GM12878 (cell line): ENCODE data around the gene CCDC85B. TPM values are rescaled to one million over a fixed set of nuclear protein-coding genes. Genes with fewer than 3 reads are reported as not detected.

Experiments used
- CBFB ChIP-seq: IDR thresholded peaks from 2 replicates; pipeline ENCODE4 v1.6.1; 2016; ENCODE audit warnings: antibody characterized with exemption, low read depth
- EZH2 ChIP-seq: IDR thresholded peaks from 2 replicates; pipeline ENCODE4 v1.6.1; 2012; ENCODE audit warnings: low read depth, mild to moderate bottlenecking, control low read depth, inconsistent platforms, low read length, borderline replicate concordance; ENCODE audit not compliant: control insufficient read depth
- JUNB ChIP-seq: IDR thresholded peaks from 2 replicates; pipeline ENCODE4 v1.6.1; 2016; ENCODE audit warnings: antibody characterized with exemption, mild to moderate bottlenecking
- NRF1 ChIP-seq: conservative IDR thresholded peaks from 2 replicates; pipeline ENCODE4 v1.6.1; 2011; ENCODE audit warnings: mild to moderate bottlenecking, low read depth, low read length, improper control_type of control experiment
- SIN3A ChIP-seq: IDR thresholded peaks from 2 replicates; pipeline ENCODE4 v1.6.1; 2012; ENCODE audit warnings: low read depth, low read length, improper control_type of control experiment
- YY1 ChIP-seq: IDR thresholded peaks from 2 replicates; pipeline ENCODE4 v1.6.1; 2011; ENCODE audit warnings: low read depth, mild to moderate bottlenecking, low read length
- ZNF622 ChIP-seq: fragments of 450-650 bp; IDR thresholded peaks from 2 replicates; pipeline ENCODE4 v1.6.1; 2017; ENCODE audit warnings: mild to moderate bottlenecking, inconsistent platforms
- polyA plus RNA-seq, 11 experiments: library from polyadenylated mRNA; depleted of rRNA in 4 of 11; unstranded in 6 of 11; stranded (reverse) in 5 of 11; fragments of >200 nt; fragmentation: Nextera tagmentation in 4 of 11; fragmentation: Illumina TruSeq in 1 of 11; extraction: Ambion mirVana in 4 of 11; extraction: Trizol in 1 of 11; gene quantifications; 1 replicate in 1 of 11; 2 replicates in 10 of 11; pipeline versions ENCODE4 v1.2.1 to v1.2.3, GENCODE V29; 2011 to 2016; ENCODE audit warnings: inconsistent platforms in 2 of 11, missing spikeins in 2 of 11, low read depth in 1 of 11
- total RNA-seq, 4 experiments: library from RNA; depleted of rRNA in 3 of 4; stranded (reverse); fragments of >200 nt in 3 of 4; fragmentation: Illumina TruSeq in 1 of 4; extraction: Trizol in 1 of 4; gene quantifications; 2 replicates each; pipeline versions ENCODE4 v1.2.1 to v1.2.3, GENCODE V29; 2013 to 2021
- TF ChIP-seq, protein P1 (sequence below): IDR thresholded peaks from 2 replicates; pipeline ENCODE4 v1.6.1; 2012; ENCODE audit warnings: low read depth, low read length, improper control_type of control experiment
- TF ChIP-seq, protein P2 (sequence below): IDR thresholded peaks from 2 replicates; pipeline ENCODE4 v1.6.1; 2012; ENCODE audit warnings: improper control_type of control experiment, low read depth, low read length; ENCODE audit not compliant: insufficient replicate concordance
- TF ChIP-seq, protein P3 (sequence below): fragments of 450-650 bp; IDR thresholded peaks from 2 replicates; pipeline ENCODE4 v1.6.1; 2017; ENCODE audit warnings: low read depth, mild to moderate bottlenecking, moderate library complexity
- TF ChIP-seq, protein P4 (sequence below): IDR thresholded peaks from 2 replicates; pipeline ENCODE4 v1.6.1; 2011; ENCODE audit warnings: low read depth, mild to moderate bottlenecking, low read length, moderate library complexity, borderline replicate concordance; ENCODE audit errors: extremely low read depth

CCDC85B gene
- total and polyA plus RNA-seq, 10 of the 15 experiments (the other 5 are each of a cell fraction or from before 2014, with no cell fraction given): 0.32 to 114 (median 49.5) TPM

DNA sequence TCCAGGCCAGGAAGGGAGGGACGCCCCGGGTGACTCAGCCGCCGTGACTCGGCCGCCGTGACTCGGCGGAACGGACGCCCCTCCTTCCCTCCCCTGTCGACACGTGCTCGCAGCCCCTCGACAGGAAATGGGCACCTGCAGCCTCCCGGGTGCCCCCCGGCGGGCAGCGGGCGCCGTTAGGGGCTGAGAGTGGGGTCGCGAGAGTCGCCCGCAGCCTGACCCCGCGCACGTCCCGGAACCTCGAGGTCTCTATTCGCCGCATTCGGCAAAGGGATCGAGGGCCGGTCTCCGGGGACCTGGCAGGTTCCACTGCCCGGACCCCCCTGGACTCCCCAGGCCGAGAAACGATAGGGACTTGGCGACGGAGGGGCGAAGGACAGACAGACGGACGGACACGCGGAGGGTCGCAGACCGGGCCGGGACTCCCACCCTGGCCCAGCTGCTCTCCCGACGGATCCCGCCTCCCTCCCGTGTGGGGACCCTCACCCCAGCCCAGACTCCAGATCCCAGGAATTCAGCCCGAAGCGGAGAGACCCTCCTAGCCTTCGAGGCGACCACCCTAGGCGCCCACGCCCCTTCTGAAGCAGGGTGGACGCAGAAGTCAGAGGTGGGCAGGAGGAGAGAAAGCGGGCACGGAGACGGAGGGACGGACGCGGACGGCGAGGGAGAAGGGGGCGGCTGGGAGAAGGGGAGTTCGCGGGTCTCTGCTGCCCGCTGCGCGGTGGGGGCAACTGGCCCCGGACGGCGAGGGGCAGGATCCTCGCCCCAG, 9.1 kb downstream of the CCDC85B start (continued):
- TF ChIP-seq, protein P1, sequence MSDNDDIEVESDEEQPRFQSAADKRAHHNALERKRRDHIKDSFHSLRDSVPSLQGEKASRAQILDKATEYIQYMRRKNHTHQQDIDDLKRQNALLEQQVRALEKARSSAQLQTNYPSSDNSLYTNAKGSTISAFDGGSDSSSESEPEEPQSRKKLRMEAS: peak; percentile 73
- no peak for TF ChIP-seq ZNF622
- TF ChIP-seq SIN3A: 0 out of 2 replicates have a peak, but pooled peaks have one; percentile 46
- TF ChIP-seq NRF1: no peak
- TF ChIP-seq JUNB: no peak
- TF ChIP-seq, protein P2, sequence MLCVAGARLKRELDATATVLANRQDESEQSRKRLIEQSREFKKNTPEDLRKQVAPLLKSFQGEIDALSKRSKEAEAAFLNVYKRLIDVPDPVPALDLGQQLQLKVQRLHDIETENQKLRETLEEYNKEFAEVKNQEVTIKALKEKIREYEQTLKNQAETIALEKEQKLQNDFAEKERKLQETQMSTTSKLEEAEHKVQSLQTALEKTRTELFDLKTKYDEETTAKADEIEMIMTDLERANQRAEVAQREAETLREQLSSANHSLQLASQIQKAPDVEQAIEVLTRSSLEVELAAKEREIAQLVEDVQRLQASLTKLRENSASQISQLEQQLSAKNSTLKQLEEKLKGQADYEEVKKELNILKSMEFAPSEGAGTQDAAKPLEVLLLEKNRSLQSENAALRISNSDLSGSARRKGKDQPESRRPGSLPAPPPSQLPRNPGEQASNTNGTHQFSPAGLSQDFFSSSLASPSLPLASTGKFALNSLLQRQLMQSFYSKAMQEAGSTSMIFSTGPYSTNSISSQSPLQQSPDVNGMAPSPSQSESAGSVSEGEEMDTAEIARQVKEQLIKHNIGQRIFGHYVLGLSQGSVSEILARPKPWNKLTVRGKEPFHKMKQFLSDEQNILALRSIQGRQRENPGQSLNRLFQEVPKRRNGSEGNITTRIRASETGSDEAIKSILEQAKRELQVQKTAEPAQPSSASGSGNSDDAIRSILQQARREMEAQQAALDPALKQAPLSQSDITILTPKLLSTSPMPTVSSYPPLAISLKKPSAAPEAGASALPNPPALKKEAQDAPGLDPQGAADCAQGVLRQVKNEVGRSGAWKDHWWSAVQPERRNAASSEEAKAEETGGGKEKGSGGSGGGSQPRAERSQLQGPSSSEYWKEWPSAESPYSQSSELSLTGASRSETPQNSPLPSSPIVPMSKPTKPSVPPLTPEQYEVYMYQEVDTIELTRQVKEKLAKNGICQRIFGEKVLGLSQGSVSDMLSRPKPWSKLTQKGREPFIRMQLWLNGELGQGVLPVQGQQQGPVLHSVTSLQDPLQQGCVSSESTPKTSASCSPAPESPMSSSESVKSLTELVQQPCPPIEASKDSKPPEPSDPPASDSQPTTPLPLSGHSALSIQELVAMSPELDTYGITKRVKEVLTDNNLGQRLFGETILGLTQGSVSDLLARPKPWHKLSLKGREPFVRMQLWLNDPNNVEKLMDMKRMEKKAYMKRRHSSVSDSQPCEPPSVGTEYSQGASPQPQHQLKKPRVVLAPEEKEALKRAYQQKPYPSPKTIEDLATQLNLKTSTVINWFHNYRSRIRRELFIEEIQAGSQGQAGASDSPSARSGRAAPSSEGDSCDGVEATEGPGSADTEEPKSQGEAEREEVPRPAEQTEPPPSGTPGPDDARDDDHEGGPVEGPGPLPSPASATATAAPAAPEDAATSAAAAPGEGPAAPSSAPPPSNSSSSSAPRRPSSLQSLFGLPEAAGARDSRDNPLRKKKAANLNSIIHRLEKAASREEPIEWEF: no peak
- TF ChIP-seq EZH2: no peak
- TF ChIP-seq, protein P3, sequence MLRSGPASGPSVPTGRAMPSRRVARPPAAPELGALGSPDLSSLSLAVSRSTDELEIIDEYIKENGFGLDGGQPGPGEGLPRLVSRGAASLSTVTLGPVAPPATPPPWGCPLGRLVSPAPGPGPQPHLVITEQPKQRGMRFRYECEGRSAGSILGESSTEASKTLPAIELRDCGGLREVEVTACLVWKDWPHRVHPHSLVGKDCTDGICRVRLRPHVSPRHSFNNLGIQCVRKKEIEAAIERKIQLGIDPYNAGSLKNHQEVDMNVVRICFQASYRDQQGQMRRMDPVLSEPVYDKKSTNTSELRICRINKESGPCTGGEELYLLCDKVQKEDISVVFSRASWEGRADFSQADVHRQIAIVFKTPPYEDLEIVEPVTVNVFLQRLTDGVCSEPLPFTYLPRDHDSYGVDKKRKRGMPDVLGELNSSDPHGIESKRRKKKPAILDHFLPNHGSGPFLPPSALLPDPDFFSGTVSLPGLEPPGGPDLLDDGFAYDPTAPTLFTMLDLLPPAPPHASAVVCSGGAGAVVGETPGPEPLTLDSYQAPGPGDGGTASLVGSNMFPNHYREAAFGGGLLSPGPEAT: no peak
- no peak for TF ChIP-seq CBFB
- no peak for TF ChIP-seq YY1
- TF ChIP-seq, protein P4, sequence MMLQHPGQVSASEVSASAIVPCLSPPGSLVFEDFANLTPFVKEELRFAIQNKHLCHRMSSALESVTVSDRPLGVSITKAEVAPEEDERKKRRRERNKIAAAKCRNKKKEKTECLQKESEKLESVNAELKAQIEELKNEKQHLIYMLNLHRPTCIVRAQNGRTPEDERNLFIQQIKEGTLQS: no peak
